Measurements from ENCODE around the gene COL1A1.

COL1A1 gene

GRCh38 chr17:50180620-50181019, 20.8 kb downstream of the COL1A1 start:
- Mint-ChIP-seq H3K4me1 (ENCODE audit: low read depth) (peaks cover 27% of the 10 kb centered on the region), H3K4me3 (no peak overlapping the region), H3K36me3 (ENCODE audit: low read depth) (no peaks in the 10 kb centered on the region), H3K27me3 (no peaks in the 10 kb centered on the region), H3K9me3 (no peaks in the 10 kb centered on the region), H3K27ac (no peak overlapping the region)
- no peak for DNase-seq

GRCh38 chr17:50180111-50180510, 21.3 kb downstream of the COL1A1 start:
- Mint-ChIP-seq H3K27me3 (no peaks in the 10 kb centered on the region), H3K36me3 (ENCODE audit: low read depth) (no peaks in the 10 kb centered on the region), H3K4me1 (ENCODE audit: low read depth) (peaks cover 27% of the 10 kb centered on the region), H3K4me3 (no peak overlapping the region), H3K27ac (no peak overlapping the region), H3K9me3 (no peaks in the 10 kb centered on the region)
- no peak for DNase-seq

- no peaks in the 10 kb centered on the region for H3K27me3 Mint-ChIP-seq
- H3K36me3 Mint-ChIP-seq (ENCODE audit: low read depth): no peaks in the 10 kb centered on the region
- H3K27ac Mint-ChIP-seq: peak overlapping the region; percentile 69
- peak overlapping the region; percentile 3 for H3K4me3 Mint-ChIP-seq
- H3K9me3 Mint-ChIP-seq: no peaks in the 10 kb centered on the region
- DNase-seq: peak; percentile 64
- H3K4me1 Mint-ChIP-seq (ENCODE audit: low read depth): peaks cover 15% of the 10 kb centered on the region
Measured at GRCh38 chr17:50177983-50178834, 23.2 kb downstream of the COL1A1 start.

GRCh38 chr17:50177476-50177875, 24.0 kb downstream of the COL1A1 start:
- Mint-ChIP-seq H3K27ac (no peak overlapping the region), H3K9me3 (no peaks in the 10 kb centered on the region), H3K36me3 (ENCODE audit: low read depth) (no peaks in the 10 kb centered on the region), H3K4me3 (no peak overlapping the region), H3K4me1 (ENCODE audit: low read depth) (peaks cover 12% of the 10 kb centered on the region), H3K27me3 (no peaks in the 10 kb centered on the region)
- no peak for DNase-seq

- H3K9me3 Mint-ChIP-seq: no peaks in the 10 kb centered on the region
- peaks cover 12% of the 10 kb centered on the region for H3K4me1 Mint-ChIP-seq (ENCODE audit: low read depth)
- no peaks in the 10 kb centered on the region for H3K27me3 Mint-ChIP-seq
- no peak overlapping the region for H3K4me3 Mint-ChIP-seq
- no peak for DNase-seq
- no peaks in the 10 kb centered on the region for H3K36me3 Mint-ChIP-seq (ENCODE audit: low read depth)
- no peak overlapping the region for H3K27ac Mint-ChIP-seq
Measured at GRCh38 chr17:50176559-50177357, 24.7 kb downstream of the COL1A1 start.

GRCh38 chr17:50175035-50175807, 26.2 kb downstream of the COL1A1 start:
- no peak overlapping the region for H3K4me3 Mint-ChIP-seq
- no peak for DNase-seq
- H3K9me3 Mint-ChIP-seq: no peaks in the 10 kb centered on the region
- H3K27ac Mint-ChIP-seq: no peak overlapping the region
- H3K4me1 Mint-ChIP-seq (ENCODE audit: low read depth): peaks cover 14% of the 10 kb centered on the region
- H3K27me3 Mint-ChIP-seq: no peaks in the 10 kb centered on the region
- no peaks in the 10 kb centered on the region for H3K36me3 Mint-ChIP-seq (ENCODE audit: low read depth)

- no peak for DNase-seq
- Mint-ChIP-seq H3K36me3 (ENCODE audit: low read depth) (no peaks in the 10 kb centered on the region), H3K9me3 (no peaks in the 10 kb centered on the region), H3K4me3 (no peak overlapping the region), H3K27me3 (no peaks in the 10 kb centered on the region), H3K4me1 (ENCODE audit: low read depth) (peaks cover 15% of the 10 kb centered on the region), H3K27ac (no peak overlapping the region)
Measured at GRCh38 chr17:50174444-50174843, 27.0 kb downstream of the COL1A1 start.

- Mint-ChIP-seq H3K4me1 (ENCODE audit: low read depth) (peaks cover 20% of the 10 kb centered on the region), H3K27me3 (no peaks in the 10 kb centered on the region)
Measured at GRCh38 chr17:50173335-50173941, 28.0 kb downstream of the COL1A1 start.

GRCh38 chr17:50172936-50173334, 28.5 kb downstream of the COL1A1 start:
- no peaks in the 10 kb centered on the region for H3K9me3 Mint-ChIP-seq
- no peak for DNase-seq
- H3K4me1 Mint-ChIP-seq (ENCODE audit: low read depth): peaks cover 16% of the 10 kb centered on the region
- no peaks in the 10 kb centered on the region for H3K27me3 Mint-ChIP-seq
- no peak overlapping the region for H3K27ac Mint-ChIP-seq
- no peaks in the 10 kb centered on the region for H3K36me3 Mint-ChIP-seq (ENCODE audit: low read depth)
- no peak overlapping the region for H3K4me3 Mint-ChIP-seq

More at GRCh38 chr17:50173335-50173941, 28.0 kb downstream of the COL1A1 start:
- no peak for DNase-seq
- no peak overlapping the region for H3K4me3 Mint-ChIP-seq
- H3K36me3 Mint-ChIP-seq (ENCODE audit: low read depth): no peaks in the 10 kb centered on the region
- H3K9me3 Mint-ChIP-seq: no peaks in the 10 kb centered on the region
- H3K27ac Mint-ChIP-seq: no peak overlapping the region

GRCh38 chr17:50172130-50172529, 29.3 kb downstream of the COL1A1 start:
- DNase-seq: no peak
- H3K4me1 Mint-ChIP-seq (ENCODE audit: low read depth): peaks cover 13% of the 10 kb centered on the region
- H3K27me3 Mint-ChIP-seq: no peaks in the 10 kb centered on the region
- no peaks in the 10 kb centered on the region for H3K36me3 Mint-ChIP-seq (ENCODE audit: low read depth)
- H3K27ac Mint-ChIP-seq: no peak overlapping the region
- H3K9me3 Mint-ChIP-seq: no peaks in the 10 kb centered on the region
- H3K4me3 Mint-ChIP-seq: no peak overlapping the region

GRCh38 chr17:50171371-50172071, 29.9 kb downstream of the COL1A1 start:
- Mint-ChIP-seq H3K36me3 (ENCODE audit: low read depth) (no peaks in the 10 kb centered on the region), H3K27ac (no peak overlapping the region), H3K27me3 (no peaks in the 10 kb centered on the region), H3K4me3 (no peak overlapping the region), H3K9me3 (no peaks in the 10 kb centered on the region), H3K4me1 (ENCODE audit: low read depth) (peaks cover 13% of the 10 kb centered on the region)
- DNase-seq: no peak

- Mint-ChIP-seq H3K4me3 (no peak overlapping the region), H3K36me3 (ENCODE audit: low read depth) (no peaks in the 10 kb centered on the region), H3K9me3 (no peaks in the 10 kb centered on the region), H3K27me3 (no peaks in the 10 kb centered on the region), H3K27ac (no peak overlapping the region), H3K4me1 (ENCODE audit: low read depth) (peaks cover 13% of the 10 kb centered on the region)
- no peak for DNase-seq
Measured at GRCh38 chr17:50170662-50171370, 30.6 kb downstream of the COL1A1 start.

GRCh38 chr17:50169881-50170459, 31.5 kb downstream of the COL1A1 start:
- no peak overlapping the region for H3K27ac Mint-ChIP-seq

More at GRCh38 chr17:50169881-50170459, 31.5 kb downstream of the COL1A1 start:
- Mint-ChIP-seq H3K27me3 (no peaks in the 10 kb centered on the region), H3K4me1 (ENCODE audit: low read depth) (peaks cover 13% of the 10 kb centered on the region), H3K9me3 (no peaks in the 10 kb centered on the region), H3K4me3 (no peak overlapping the region), H3K36me3 (ENCODE audit: low read depth) (no peaks in the 10 kb centered on the region)
- DNase-seq: no peak

Data from activated T-cell treated with anti-CD3 and anti-CD28 coated beads, Interleukin-2, amount 50 U/mL, for 24 hours (primary cell).